Endothelial cell of umbilical vein (primary cell): ENCODE results near the gene RNF224. TPM values are rescaled to one million over a fixed set of nuclear protein-coding genes. Genes with fewer than 3 reads are reported as not detected.

Source experiments
- BruUV-seq: library from RNA; stranded (reverse); fragments of 400-500 nt; replicated peaks from 2 replicates; lab custom pipeline; 2021; lab: Mats Ljungman, UMichigan
- CTCF ChIA-PET: fragments of 300-600, 350-600 bp; sonication (Branson Sonifier 250); formaldehyde crosslinking; loops from one replicate; lab custom pipeline; 2021; ENCODE audit warnings: antibody characterized with exemption, inconsistent platforms; lab: Charles Lee
- POLR2A ChIA-PET: fragments of 300-600, 350-600 bp; sonication (Branson Sonifier 250); formaldehyde crosslinking; loops from one replicate; lab custom pipeline; 2021; ENCODE audit warnings: antibody characterized with exemption, inconsistent platforms; lab: Charles Lee
- DNase-seq: peaks from one replicate; pipeline ENCODE4 v3.0.0-alpha.2; 2011; ENCODE audit warnings: low read depth, low spot score
- FAIRE-seq: peaks from 2 replicates; lab custom pipeline; 2011; peaks lifted over from hg19 to GRCh38; lab: Jason Lieb, UNC
- H2AFZ ChIP-seq: 2 replicates; pipeline ENCODE4 v1.6.0; 2012; ENCODE audit warnings: low read depth, low read length, control low read depth, inconsistent platforms
- H3K27ac ChIP-seq: 2 replicates; pipeline ENCODE4 v1.5.1; 2011; ENCODE audit warnings: low read depth, mild to moderate bottlenecking, control low read depth, low read length, moderate library complexity; ENCODE audit not compliant: insufficient read depth
- H3K27me3 ChIP-seq, 2 experiments: 2 replicates each; pipeline versions ENCODE4 v1.6.0 to v1.6.1; 2011; ENCODE audit warnings: low read length in 2 of 2, mixed read lengths in 1 of 2; ENCODE audit not compliant: control insufficient read depth in 2 of 2, insufficient read depth in 2 of 2
- H3K36me3 ChIP-seq, 2 experiments: 2 replicates in 1 of 2; 3 replicates in 1 of 2; pipeline ENCODE4 v1.5.1; 2011; ENCODE audit warnings: low read length in 2 of 2, mild to moderate bottlenecking in 1 of 2, moderate library complexity in 1 of 2; ENCODE audit not compliant: control insufficient read depth in 2 of 2, insufficient read depth in 2 of 2; ENCODE audit errors: extremely low read depth in 1 of 2
- H3K4me1 ChIP-seq: 3 replicates; pipeline ENCODE4 v1.5.1; 2011; ENCODE audit warnings: mild to moderate bottlenecking, low read length; ENCODE audit not compliant: control insufficient read depth, insufficient read depth; ENCODE audit errors: extremely low read depth
- H3K4me2 ChIP-seq: 2 replicates; pipeline ENCODE4 v1.6.1; 2011; ENCODE audit warnings: low read length, control low read depth, mixed read lengths; ENCODE audit not compliant: insufficient read depth
- H3K4me3 ChIP-seq, 3 experiments: fragments of 200-600 bp in 1 of 3; sonication (generic), shearing (Covaris generic) in 1 of 3; replicated peaks in 1 of 3; 2 replicates each; pipeline ENCODE4 v1.5.1; 2011 to 2016; ENCODE audit warnings: control low read depth in 3 of 3, low read length in 3 of 3, mild to moderate bottlenecking in 2 of 3, inconsistent platforms in 1 of 3, low read depth in 1 of 3, moderate library complexity in 1 of 3; ENCODE audit not compliant: insufficient read depth in 1 of 3
- H3K79me2 ChIP-seq: 2 replicates; pipeline ENCODE4 v1.6.0; 2012; ENCODE audit warnings: low read length, inconsistent platforms; ENCODE audit not compliant: control insufficient read depth, insufficient read depth
- H3K9ac ChIP-seq: replicated peaks from 2 replicates; pipeline ENCODE3; 2011; ENCODE audit warnings: low read length, control low read depth; ENCODE audit not compliant: insufficient read depth; ENCODE audit errors: extremely low read depth
- H3K9me1 ChIP-seq: replicated peaks from 3 replicates; pipeline ENCODE4 v1.6.0; 2011; ENCODE audit warnings: mild to moderate bottlenecking, low read length; ENCODE audit not compliant: control insufficient read depth, insufficient read depth; ENCODE audit errors: extremely low read depth
- H3K9me3 ChIP-seq: replicated peaks from 2 replicates; pipeline ENCODE4 v1.5.1; 2012; ENCODE audit warnings: low read length, inconsistent platforms; ENCODE audit not compliant: control insufficient read depth, insufficient read depth
- H4K20me1 ChIP-seq: replicated peaks from 2 replicates; pipeline ENCODE3; 2011; ENCODE audit warnings: mild to moderate bottlenecking, low read length; ENCODE audit not compliant: control insufficient read depth, insufficient read depth; ENCODE audit errors: extremely low read depth
- CTCF ChIP-seq, 2 donors: IDR thresholded peaks; 1 replicate in 1 of 2; 2 replicates in 1 of 2; pipeline ENCODE4 v1.5.1; 2011; ENCODE audit warnings: low read length in 2 of 2, mild to moderate bottlenecking in 2 of 2, moderate library complexity in 2 of 2, control low read depth in 1 of 2, inconsistent platforms in 1 of 2, low read depth in 1 of 2; ENCODE audit not compliant: insufficient read depth in 1 of 2; ENCODE audit errors: extremely low read depth in 1 of 2
- EZH2 ChIP-seq: IDR thresholded peaks from 2 replicates; pipeline ENCODE4 v1.6.1; 2012; ENCODE audit warnings: borderline replicate concordance, low read depth, mild to moderate bottlenecking, moderate library complexity, low read length, inconsistent platforms; ENCODE audit not compliant: severe bottlenecking
- FOS ChIP-seq: IDR thresholded peaks from 2 replicates; pipeline ENCODE4 v1.6.1; 2011; ENCODE audit warnings: mild to moderate bottlenecking, low read length, moderate library complexity, borderline replicate concordance; ENCODE audit not compliant: insufficient read depth
- GATA2 ChIP-seq: IDR thresholded peaks from 2 replicates; pipeline ENCODE4 v1.7.0; 2011; ENCODE audit warnings: low read depth, mild to moderate bottlenecking, moderate library complexity, mixed read lengths, low read length; ENCODE audit not compliant: insufficient read length, insufficient read depth
- JUN ChIP-seq: IDR thresholded peaks from 2 replicates; pipeline ENCODE4 v1.6.1; 2011; ENCODE audit warnings: borderline replicate concordance, low read depth; ENCODE audit not compliant: insufficient read length, insufficient read depth
- MAX ChIP-seq: IDR thresholded peaks from 2 replicates; pipeline ENCODE4 v1.6.1; 2011; ENCODE audit not compliant: insufficient read depth, insufficient read length
- MYC ChIP-seq: IDR thresholded peaks from one replicate; pipeline ENCODE4 v1.6.1; 2011; ENCODE audit warnings: mild to moderate bottlenecking, low read depth, low read length
- POLR2A ChIP-seq: IDR thresholded peaks from 2 replicates; pipeline ENCODE4 v1.6.1; 2012; ENCODE audit warnings: low read depth, mild to moderate bottlenecking, control low read depth, low read length
- POLR2AphosphoS5 ChIP-seq: IDR thresholded peaks from 2 replicates; pipeline ENCODE4 v1.6.1; 2012; ENCODE audit warnings: low read depth, mild to moderate bottlenecking, control low read depth, low read length, moderate library complexity; ENCODE audit not compliant: insufficient read depth
- dilution Hi-C: fragments of 300-500 bp; cut with MboI; formaldehyde crosslinking; loops from one replicate; pipeline ENCODE4 v1.15.0; 2019; ENCODE audit warnings: low sequenced_read_pairs; ENCODE audit not compliant: extremely low pct_ligation_motif_present
- intact Hi-C: fragments of 100-400 bp; cut with micrococcal nuclease; formaldehyde crosslinking; loops from one replicate; pipeline ENCODE4 v1.10.0; 2022
- polyA plus RNA-seq, 4 experiments: library from polyadenylated mRNA; depleted of rRNA in 3 of 4; stranded (reverse) in 3 of 4; unstranded in 1 of 4; fragments of >200 nt; gene quantifications; 2 replicates each; pipeline versions ENCODE4 v1.2.1 to v1.2.3, GENCODE V29; 2011 to 2012; ENCODE audit warnings: missing spikeins in 1 of 4
- total RNA-seq: library from RNA; stranded (reverse); gene quantifications from 2 replicates; pipeline ENCODE4 v1.2.3, GENCODE V29; 2021

The RNF224 gene
- total and polyA plus RNA-seq, 2 donors (not counting 3 experiments of a cell fraction or from before 2014, with no cell fraction given): not detected

- H3K27me3 ChIP-seq: no peaks in the 10 kb centered on the region
- TF ChIP-seq JUN (no peak), CTCF (IDR thresholded peaks at IDR 0.05; ENCODE audit: extremely low read depth in 1 of 2, insufficient read depth in 1 of 2, low read depth in 1 of 2, low read length in 2 of 2) (no peak), POLR2AphosphoS5 (no peak), EZH2 (no peak), FOS (no peak)
- no peaks in the 10 kb centered on the region for H3K9me1 ChIP-seq
- H3K9ac ChIP-seq: no peak overlapping the region
- H3K27ac ChIP-seq: no peak overlapping the region
- H3K4me2 ChIP-seq: no peak overlapping the region
- BruUV-seq: no TSS peak
- intact Hi-C loops: no loop called here
- no peaks in the 10 kb centered on the region for H4K20me1 ChIP-seq
- ChIA-PET CTCF (interaction anchor here (1.8 to 3.1 kb wide), 2 partner anchors 27 to 140 kb away, joined by 4 to 23 read pairs; no protein-coding TSS in a partner anchor), POLR2A (no interaction called here)
- DNase-seq (no peak), FAIRE-seq (no peak)
- H3K9me3 ChIP-seq: no peaks in the 10 kb centered on the region
- H2AFZ ChIP-seq: no peak overlapping the region
- dilution Hi-C loops: no loop called here
- no peaks in the 10 kb centered on the region for H3K79me2 ChIP-seq
- no peak overlapping the region for H3K4me3 ChIP-seq
- peaks cover 2 to 26% of the 10 kb centered on the region in 2 experiments for H3K36me3 ChIP-seq
- peaks cover 9% of the 10 kb centered on the region for H3K4me1 ChIP-seq
Measured at GRCh38 chr9:137263506-137263905, 36.2 kb downstream of the RNF224 start.

GRCh38 chr9:137264067-137264466, 36.8 kb downstream of the RNF224 start:
- no peak for DNase-seq
- no peak overlapping the region for H3K27ac ChIP-seq
- TF ChIP-seq POLR2AphosphoS5 (no peak), EZH2 (no peak), FOS (no peak), POLR2A (no peak), CTCF (IDR thresholded peaks at IDR 0.05; ENCODE audit: extremely low read depth in 1 of 2, insufficient read depth in 1 of 2, low read depth in 1 of 2, low read length in 2 of 2) (no peak), MAX (no peak), JUN (no peak), GATA2 (no peak), MYC (no peak)
- H2AFZ ChIP-seq: no peak overlapping the region
- no peak overlapping the region for H3K9ac ChIP-seq
- BruUV-seq: no TSS peak
- H3K79me2 ChIP-seq: no peaks in the 10 kb centered on the region
- no peak overlapping the region for H3K4me3 ChIP-seq
- dilution Hi-C loops: no loop called here
- ChIA-PET POLR2A (no interaction called here), CTCF (interaction anchor here (1.5 kb wide), 1 partner anchor 28 kb away, joined by 6 read pairs; no protein-coding TSS in a partner anchor)
- H3K4me2 ChIP-seq: no peak overlapping the region
- peaks cover 14% of the 10 kb centered on the region for H3K4me1 ChIP-seq
- intact Hi-C loops: no loop called here
- no peaks in the 10 kb centered on the region for H3K9me3 ChIP-seq
- FAIRE-seq: no peak
- no peaks in the 10 kb centered on the region for H4K20me1 ChIP-seq
- no peaks in the 10 kb centered on the region for H3K27me3 ChIP-seq
- no peaks in the 10 kb centered on the region for H3K9me1 ChIP-seq
- H3K36me3 ChIP-seq: peaks cover 0 to 27% of the 10 kb centered on the region in 2 experiments
